ENCODE measurements around the gene CUL4B.

DNA sequence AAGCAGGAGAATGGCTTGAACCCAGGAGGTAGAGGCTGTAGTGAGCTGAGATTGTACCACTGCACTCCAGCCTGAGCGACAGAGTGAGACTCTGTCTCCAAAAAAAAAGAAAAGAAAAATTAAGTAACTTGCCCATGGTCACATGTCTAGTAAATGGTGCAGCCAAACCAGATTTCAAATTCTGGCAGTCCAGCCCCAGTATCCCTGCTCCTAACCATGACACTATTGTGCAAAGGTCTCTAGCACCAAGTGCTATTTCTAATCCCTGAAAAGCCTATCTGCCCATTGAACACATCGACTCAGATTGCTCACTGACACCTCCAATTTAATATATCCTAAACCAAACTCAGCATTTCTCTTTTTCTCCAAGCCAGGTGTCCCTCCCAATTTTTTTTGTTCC, 84.0 kb downstream of the CUL4B start:
- TF ChIP-seq, protein P1, sequence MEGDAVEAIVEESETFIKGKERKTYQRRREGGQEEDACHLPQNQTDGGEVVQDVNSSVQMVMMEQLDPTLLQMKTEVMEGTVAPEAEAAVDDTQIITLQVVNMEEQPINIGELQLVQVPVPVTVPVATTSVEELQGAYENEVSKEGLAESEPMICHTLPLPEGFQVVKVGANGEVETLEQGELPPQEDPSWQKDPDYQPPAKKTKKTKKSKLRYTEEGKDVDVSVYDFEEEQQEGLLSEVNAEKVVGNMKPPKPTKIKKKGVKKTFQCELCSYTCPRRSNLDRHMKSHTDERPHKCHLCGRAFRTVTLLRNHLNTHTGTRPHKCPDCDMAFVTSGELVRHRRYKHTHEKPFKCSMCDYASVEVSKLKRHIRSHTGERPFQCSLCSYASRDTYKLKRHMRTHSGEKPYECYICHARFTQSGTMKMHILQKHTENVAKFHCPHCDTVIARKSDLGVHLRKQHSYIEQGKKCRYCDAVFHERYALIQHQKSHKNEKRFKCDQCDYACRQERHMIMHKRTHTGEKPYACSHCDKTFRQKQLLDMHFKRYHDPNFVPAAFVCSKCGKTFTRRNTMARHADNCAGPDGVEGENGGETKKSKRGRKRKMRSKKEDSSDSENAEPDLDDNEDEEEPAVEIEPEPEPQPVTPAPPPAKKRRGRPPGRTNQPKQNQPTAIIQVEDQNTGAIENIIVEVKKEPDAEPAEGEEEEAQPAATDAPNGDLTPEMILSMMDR (IDR thresholded peaks at IDR 0.05) = no peak
- no peak for TF ChIP-seq POLR2A (IDR thresholded peaks at IDR 0.05)
